Measurements from ENCODE around the gene BABAM2.

The BABAM2 gene

DNA sequence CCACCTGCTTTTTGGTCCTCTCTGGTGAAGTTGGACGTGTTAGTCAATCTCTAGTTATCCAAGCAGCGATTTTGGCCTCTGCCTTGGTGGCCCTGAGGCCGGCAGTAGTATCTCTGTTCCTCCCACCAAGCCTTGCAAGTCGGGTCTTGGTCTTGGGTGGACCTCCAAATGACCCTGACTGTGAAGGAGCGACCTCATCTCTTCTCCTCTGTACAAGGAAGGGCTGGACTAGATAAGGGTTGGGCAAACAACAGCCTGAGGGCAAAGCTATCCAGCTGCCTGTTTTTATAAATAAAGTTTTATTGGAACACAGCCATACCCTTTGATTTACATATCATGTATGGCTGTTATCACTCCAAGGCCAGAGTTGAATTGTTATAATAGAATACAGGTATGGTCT is 427.5 kb downstream of the BABAM2 start:
- H3K4me3 ChIP-seq (ENCODE audit: low read depth, low read length) = no peak overlapping the region
- DNase-seq (ENCODE audit: low read depth) = no peak
- TF ChIP-seq, protein P1, sequence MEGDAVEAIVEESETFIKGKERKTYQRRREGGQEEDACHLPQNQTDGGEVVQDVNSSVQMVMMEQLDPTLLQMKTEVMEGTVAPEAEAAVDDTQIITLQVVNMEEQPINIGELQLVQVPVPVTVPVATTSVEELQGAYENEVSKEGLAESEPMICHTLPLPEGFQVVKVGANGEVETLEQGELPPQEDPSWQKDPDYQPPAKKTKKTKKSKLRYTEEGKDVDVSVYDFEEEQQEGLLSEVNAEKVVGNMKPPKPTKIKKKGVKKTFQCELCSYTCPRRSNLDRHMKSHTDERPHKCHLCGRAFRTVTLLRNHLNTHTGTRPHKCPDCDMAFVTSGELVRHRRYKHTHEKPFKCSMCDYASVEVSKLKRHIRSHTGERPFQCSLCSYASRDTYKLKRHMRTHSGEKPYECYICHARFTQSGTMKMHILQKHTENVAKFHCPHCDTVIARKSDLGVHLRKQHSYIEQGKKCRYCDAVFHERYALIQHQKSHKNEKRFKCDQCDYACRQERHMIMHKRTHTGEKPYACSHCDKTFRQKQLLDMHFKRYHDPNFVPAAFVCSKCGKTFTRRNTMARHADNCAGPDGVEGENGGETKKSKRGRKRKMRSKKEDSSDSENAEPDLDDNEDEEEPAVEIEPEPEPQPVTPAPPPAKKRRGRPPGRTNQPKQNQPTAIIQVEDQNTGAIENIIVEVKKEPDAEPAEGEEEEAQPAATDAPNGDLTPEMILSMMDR (conservative IDR thresholded peaks at IDR 0.05; ENCODE audit: low read depth, low read length) = no peak

DNA sequence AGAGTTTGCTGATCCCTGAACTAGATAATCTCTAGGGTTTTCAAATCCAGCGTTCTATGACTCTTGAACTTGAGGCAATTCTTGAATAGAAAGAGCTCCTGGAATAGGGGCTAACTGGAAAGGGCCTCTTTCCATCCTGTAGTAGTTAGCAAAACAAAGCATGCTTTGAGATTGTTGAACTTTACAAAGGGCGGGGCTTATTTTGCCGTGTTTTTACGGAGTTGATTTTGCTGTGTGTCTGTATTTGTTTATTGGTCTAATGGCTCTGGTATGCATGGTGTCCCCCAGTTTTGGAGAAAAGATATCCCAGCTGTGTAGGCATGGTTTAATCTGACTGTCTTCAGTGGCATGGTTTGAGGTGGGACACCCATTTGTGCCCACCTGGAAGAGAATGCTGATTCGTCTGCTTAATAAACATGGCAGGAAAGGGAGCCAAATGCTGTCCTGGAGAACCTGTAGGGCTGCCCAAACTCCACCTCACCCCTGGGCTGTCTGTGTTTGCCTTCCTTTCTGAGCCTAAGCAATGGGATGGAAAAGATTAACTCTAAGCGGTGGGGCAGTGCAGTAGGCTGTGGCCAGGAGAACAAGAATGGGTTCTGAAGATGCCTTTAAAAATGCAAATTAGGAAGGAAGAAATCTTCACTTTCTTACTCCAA is 428.1 kb downstream of the BABAM2 start:
- no peak overlapping the region for H3K4me3 ChIP-seq (ENCODE audit: low read depth, low read length)
- DNase-seq (ENCODE audit: low read depth) = no peak
- TF ChIP-seq, protein P1 (conservative IDR thresholded peaks at IDR 0.05; ENCODE audit: low read depth, low read length) = no peak

DNA sequence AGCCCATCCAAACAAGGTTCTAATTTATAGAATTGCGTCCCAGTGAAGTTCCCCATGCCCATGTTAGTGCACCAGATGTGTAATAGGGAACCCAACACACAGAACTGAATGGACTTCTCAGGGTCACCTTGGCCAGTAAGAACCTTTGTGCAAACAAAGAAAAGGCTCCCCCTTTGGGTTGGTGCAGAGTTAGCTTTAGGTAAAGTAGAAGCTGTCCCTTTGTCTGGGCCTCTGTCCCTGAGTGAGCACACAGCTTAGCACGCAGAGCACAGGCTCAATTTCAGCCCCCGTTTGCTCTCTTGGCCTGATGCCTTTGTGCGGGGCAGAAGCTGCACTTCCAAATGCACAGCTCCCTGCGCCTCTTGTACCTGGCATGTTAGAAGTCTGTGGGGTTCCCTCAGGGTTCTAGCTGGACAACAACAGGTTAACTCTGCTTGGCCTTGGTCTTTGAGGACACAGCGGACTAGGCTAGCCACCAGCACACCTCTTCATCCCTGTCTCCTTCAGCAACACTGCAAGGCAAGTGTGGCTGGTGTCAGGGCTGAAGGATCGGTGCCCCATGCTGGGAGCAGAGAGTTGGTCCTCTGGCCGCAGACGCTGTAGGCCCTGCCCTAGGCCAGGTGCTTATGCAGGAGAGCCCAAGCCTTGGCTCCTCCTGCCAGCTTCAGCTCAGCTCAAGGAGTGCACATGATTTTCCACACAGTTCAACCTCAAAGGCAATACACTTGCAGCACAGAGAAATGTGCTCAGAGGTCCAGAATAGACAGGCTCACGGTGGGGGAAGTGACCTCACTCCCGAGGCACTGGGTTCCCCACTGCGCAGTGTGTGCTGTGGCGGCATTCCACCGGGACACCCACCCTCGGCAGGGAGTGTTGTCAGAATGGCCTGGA is 428.8 kb downstream of the BABAM2 start:
- DNase-seq (ENCODE audit: low read depth) = peak; percentile 98
- TF ChIP-seq, protein P1 (conservative IDR thresholded peaks at IDR 0.05; ENCODE audit: low read depth, low read length) = peak; percentile 14
- H3K4me3 ChIP-seq (ENCODE audit: low read depth, low read length) = no peak overlapping the region

DNA sequence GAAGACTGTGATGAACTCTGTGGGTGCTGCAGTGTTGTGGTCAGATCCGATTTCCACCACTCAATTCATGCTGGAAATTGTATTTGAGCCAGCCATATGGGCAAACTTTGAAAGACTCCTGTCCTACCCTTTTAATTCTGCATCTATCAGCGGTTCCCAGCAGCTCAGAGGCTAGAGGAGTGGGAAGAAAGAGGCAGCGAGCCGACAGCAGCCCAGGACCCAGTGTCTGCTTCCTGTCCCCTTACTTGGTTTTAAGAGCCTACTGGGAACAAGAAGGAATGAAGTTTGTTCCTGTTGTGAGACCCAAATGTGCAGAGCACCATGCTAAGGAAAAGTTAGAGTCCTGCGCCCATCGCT is 429.5 kb downstream of the BABAM2 start:
- H3K4me3 ChIP-seq (ENCODE audit: low read depth, low read length) = no peak overlapping the region
- no peak for DNase-seq (ENCODE audit: low read depth)
- TF ChIP-seq, protein P1 (conservative IDR thresholded peaks at IDR 0.05; ENCODE audit: low read depth, low read length) = no peak

DNA sequence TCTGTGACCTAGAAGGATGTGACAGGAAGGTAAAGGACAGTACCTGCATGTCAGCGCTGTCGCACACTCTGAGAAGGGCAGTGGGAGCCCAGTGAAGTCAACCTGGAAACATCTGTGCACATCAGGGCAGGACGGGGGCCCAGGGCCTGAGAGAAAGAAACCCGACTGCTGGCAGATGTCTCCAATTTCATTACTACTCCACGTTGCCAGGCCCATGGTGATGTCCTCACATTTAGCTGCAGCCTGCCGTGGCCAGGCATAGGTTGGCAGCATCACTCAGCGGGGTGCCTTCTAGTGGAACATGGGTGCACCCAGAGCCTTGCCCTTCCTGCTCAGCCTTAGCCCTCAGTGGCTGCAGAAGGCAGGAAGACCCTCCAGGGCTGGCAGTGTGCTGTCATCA is 429.8 kb downstream of the BABAM2 start:
- TF ChIP-seq, protein P1 (conservative IDR thresholded peaks at IDR 0.05; ENCODE audit: low read depth, low read length) = no peak
- no peak for DNase-seq (ENCODE audit: low read depth)
- H3K4me3 ChIP-seq (ENCODE audit: low read depth, low read length) = no peak overlapping the region

DNA sequence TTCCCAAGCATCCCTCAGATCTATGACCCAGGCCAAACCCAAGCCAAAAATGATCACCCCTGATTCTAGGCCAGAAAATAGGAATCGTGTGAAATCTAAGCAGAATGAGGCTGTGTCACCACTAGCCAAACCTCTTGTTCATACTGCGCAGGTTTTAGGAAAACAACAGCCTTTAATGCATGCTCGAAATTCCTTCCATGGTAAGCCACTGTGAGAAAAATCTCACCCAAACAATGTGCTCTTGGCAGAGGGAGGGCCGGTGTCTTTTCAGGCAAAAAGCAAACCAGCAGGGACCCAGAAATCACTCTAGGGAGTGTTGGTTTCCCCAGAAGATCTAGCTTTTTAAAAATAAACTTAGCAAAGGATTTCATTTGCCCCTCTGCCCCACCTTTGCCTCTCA is 430.9 kb downstream of the BABAM2 start:
- H3K4me3 ChIP-seq (ENCODE audit: low read depth, low read length) = no peak overlapping the region
- peak; percentile 95 for DNase-seq (ENCODE audit: low read depth)
- TF ChIP-seq, protein P1 (conservative IDR thresholded peaks at IDR 0.05; ENCODE audit: low read depth, low read length) = no peak
